DOHH2 (cell line): ENCODE results near the gene TNNI2.

Experiments
- CTCF ChIP-seq: fragments of 200-600 bp; sonication (generic); IDR thresholded peaks from one replicate; pipeline ENCODE4 v1.5.1; 2014; ENCODE audit warnings: antibody characterized with exemption, mild to moderate bottlenecking, low read depth, low read length; ENCODE audit not compliant: poor library complexity, severe bottlenecking
- EZH2phosphoT487 ChIP-seq: fragments of 200-600 bp; sonication (generic); IDR thresholded peaks from 2 replicates; pipeline ENCODE4 v1.6.1; 2017; ENCODE audit warnings: borderline replicate concordance, mild to moderate bottlenecking, antibody characterized with exemption, low read length, moderate library complexity, mixed read lengths

GRCh38 chr11:1831338-1832210 is 7.2 kb upstream of the TNNI2 start:
- TF ChIP-seq CTCF: no peak
- TF ChIP-seq EZH2phosphoT487: no peak
